Muscle layer of colon (tissue), 2 donors: ENCODE measurements around the gene PPIE.
"Not testable (repeated sequence)": the region's sequence is repeated elsewhere in the genome, so short reads cannot be mapped to it uniquely, and the experiment has no call there.

ENCODE experiments used
- H3K27ac ChIP-seq: one replicate; pipeline ENCODE4 v1.7.0; 2013; ENCODE audit warnings: low read depth, mild to moderate bottlenecking, low read length, moderate library complexity
- H3K27me3 ChIP-seq, 2 donors: one replicate each; pipeline ENCODE4 v1.7.0; 2013; ENCODE audit warnings: low read length in 2 of 2, mild to moderate bottlenecking in 2 of 2; ENCODE audit not compliant: insufficient read depth in 2 of 2, control insufficient read depth in 1 of 2
- H3K36me3 ChIP-seq: one replicate; pipeline ENCODE4 v1.7.0; 2013; ENCODE audit warnings: mild to moderate bottlenecking, low read length; ENCODE audit not compliant: insufficient read depth
- H3K4me1 ChIP-seq: one replicate; pipeline ENCODE4 v1.7.0; 2013; ENCODE audit warnings: mild to moderate bottlenecking, low read length; ENCODE audit not compliant: insufficient read depth
- H3K4me3 ChIP-seq, 2 donors: one replicate each; pipeline ENCODE4 v1.7.0; 2013; ENCODE audit warnings: low read length in 2 of 2, low read depth in 1 of 2, mild to moderate bottlenecking in 1 of 2, moderate library complexity in 1 of 2
- H3K9ac ChIP-seq: one replicate; pipeline ENCODE4 v1.7.0; 2013; ENCODE audit warnings: low read length
- H3K9me3 ChIP-seq: one replicate; pipeline ENCODE4 v1.7.0; 2013; ENCODE audit warnings: mild to moderate bottlenecking, low read length
- donor health status: abdominal sarcoma.
- donor health status: Adenocarcinoma of cecum.

PPIE gene

GRCh38 chr1:39782685-39783084 is 44.0 kb downstream of the PPIE start:
- not testable (repeated sequence) for H3K9me3 ChIP-seq, H3K4me3 ChIP-seq, H3K27ac ChIP-seq, H3K36me3 ChIP-seq, H3K9ac ChIP-seq, H3K27me3 ChIP-seq, H3K4me1 ChIP-seq

DNA sequence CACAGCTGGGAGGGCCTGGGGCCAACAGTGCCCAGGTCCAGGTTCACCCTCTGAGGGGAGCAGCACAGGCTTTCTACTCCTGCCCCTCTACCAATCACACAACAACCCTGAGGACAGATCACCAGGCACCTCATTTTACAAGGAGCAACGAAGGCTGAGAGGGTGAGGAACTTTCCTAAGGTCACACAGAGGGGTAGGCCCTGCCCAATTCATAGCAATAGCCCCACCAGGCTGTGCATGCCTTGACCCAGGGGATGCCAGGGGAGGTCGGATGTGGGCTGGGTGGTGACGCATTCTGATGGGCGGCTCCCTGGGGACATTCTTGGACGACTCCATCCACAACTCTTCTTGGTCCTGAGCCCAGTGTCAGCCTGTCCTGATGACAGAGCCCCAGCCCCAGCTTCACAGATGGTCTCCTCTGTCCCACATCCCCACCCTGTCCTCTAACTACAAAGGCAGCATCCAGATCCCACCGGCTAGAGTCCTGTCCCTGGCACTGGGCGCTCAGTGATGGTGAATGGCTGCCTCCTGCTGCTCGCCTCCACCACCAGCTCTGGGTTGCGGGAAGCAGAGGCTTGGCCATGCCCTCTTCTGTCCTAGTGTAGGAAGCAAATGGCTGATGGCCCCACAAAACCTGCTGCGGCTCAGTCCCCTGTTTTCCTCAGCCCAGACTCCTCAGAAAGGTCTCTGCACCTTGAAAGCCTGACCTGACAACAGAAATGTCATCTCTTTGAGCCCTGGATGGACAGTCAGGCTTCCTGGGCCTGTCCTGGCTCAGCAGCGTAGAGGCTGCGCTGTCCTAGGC is 47.8 kb downstream of the PPIE start:
- H3K9me3 ChIP-seq, H3K36me3 ChIP-seq, H3K4me3 ChIP-seq, H3K4me1 ChIP-seq, H3K27ac ChIP-seq, H3K27me3 ChIP-seq, H3K9ac ChIP-seq: not testable (repeated sequence)

- H3K4me3 ChIP-seq, H3K36me3 ChIP-seq, H3K4me1 ChIP-seq, H3K27ac ChIP-seq, H3K9ac ChIP-seq, H3K27me3 ChIP-seq, H3K9me3 ChIP-seq: not testable (repeated sequence)
These were observed 48.4 kb downstream of the PPIE start for GRCh38 chr1:39787108-39787375.

- H3K4me3 ChIP-seq, result no peak overlapping the region
- H3K4me1 ChIP-seq, result no peaks in the 10 kb centered on the region
- peaks cover 0 to 9% of the 10 kb centered on the region in 2 donors for H3K27me3 ChIP-seq
- H3K36me3 ChIP-seq, result no peaks in the 10 kb centered on the region
- H3K27ac ChIP-seq, result no peak overlapping the region
- H3K9me3 ChIP-seq, result no peaks in the 10 kb centered on the region
- no peak overlapping the region for H3K9ac ChIP-seq
These were observed 48.8 kb downstream of the PPIE start for GRCh38 chr1:39787468-39787867.

- not testable (repeated sequence) for H3K27me3 ChIP-seq, H3K4me3 ChIP-seq, H3K9me3 ChIP-seq, H3K9ac ChIP-seq, H3K4me1 ChIP-seq, H3K36me3 ChIP-seq, H3K27ac ChIP-seq
These were observed 49.3 kb downstream of the PPIE start for GRCh38 chr1:39787964-39788363.

DNA sequence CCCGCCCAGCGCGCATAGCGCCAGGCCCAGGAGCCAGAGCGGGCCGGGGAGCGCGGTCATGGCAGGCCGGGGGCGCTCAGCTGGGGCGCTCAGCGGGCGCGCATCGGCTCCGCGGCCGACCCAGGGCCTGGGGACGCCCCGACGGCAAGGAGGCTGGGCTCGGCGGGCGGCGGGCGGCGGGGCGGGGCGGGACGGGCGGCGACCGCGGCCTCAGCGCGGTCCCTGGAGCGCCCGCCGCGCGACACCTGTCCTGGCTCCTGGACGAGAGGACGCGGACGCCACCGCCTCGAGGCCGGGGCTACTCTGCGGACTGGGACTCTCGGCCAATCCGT is 49.7 kb downstream of the PPIE start:
- no peak overlapping the region for H3K9ac ChIP-seq
- H3K27ac ChIP-seq, result no peak overlapping the region
- H3K36me3 ChIP-seq, result no peaks in the 10 kb centered on the region
- no peak overlapping the region for H3K4me3 ChIP-seq
- no peaks in the 10 kb centered on the region for H3K9me3 ChIP-seq
- no peaks in the 10 kb centered on the region for H3K4me1 ChIP-seq
- H3K27me3 ChIP-seq, result peaks cover 0 to 9% of the 10 kb centered on the region in 2 donors

DNA sequence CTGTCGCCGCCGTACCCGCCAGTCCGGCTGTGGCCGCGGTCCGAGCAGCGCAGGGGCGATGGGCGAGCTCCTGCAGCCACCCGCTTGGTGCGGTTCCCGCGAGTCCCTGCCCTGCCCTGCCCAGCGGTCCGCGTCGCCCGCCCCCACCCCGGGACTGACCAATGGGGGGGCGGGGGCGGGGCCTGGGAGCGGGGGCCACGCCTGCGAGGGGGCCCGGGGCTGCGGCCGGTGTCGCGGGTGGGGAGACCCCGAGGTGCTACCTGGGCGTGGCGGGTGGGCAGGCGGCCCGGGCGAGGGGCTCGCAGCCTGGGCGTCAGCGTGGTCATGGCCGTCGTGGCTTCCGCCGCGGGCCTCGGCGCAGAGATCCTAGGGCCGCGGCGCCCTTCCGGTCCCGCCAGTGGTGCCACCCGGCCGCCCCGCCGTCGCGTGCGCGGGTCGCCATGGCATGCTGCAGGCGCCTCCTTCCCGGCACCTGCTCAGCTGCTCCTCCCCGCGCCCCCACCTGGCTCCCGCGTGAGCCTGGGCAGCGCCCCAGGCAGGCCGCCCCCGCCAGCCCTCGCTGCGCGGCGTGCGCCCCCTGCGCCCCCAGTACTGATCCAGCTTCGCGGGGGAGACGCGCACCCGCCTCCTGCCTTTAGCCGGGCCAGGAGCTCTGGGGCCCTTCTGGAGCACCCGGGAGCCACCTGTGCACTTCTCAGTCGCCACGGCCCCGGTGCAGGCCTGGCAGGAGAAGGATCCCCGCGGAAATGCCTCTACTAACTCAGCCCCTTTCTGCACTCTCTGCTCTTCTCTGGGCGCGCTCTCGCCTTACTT is 50.3 kb downstream of the PPIE start, which contains the start of gene BMP8B:
Gene BMP8B, minus strand, starts transcription at position 108 of the 813 bp plus-strand sequence. CDS start 380 bp downstream, outside the sequence.
- Histone ChIP-seq H3K36me3 (no peaks in the 10 kb centered on the region), H3K9ac (no peak within 1 kb of the TSS), H3K27ac (no peak within 1 kb of the TSS), H3K4me3 (peak within 1 kb of the TSS in 1 of 2 donors; percentile 2), H3K9me3 (no peaks in the 10 kb centered on the region), H3K4me1 (no peaks in the 10 kb centered on the region), H3K27me3 (peaks cover 0 to 9% of the 10 kb centered on the region in 2 donors)

DNA sequence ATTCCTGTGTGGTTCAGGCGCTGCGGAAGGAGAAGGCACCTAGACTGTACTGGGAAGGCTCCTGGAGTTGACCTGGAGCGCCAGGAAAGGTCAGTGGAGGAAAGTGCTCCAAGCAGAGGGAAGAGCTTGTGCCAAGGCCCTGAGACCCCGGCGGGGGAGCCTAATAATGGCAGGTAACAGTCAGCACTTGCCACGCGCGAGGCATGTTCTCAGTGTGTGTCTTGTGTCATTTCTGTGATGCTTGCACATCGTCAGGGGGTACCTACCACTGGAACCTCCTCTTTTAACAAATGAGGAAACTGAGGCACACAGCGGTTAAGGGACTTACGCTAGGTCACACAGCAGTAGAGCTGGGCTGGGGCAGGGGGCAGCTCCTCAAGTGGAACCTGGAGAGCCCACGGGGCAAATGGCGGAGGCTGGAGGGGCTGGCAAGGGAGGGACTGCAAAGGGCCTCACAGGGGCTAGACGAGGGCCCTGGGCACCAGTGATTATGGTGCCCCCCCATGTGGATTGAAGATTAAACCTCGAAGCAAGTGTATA is 51.0 kb downstream of the PPIE start:
- H3K9me3 ChIP-seq, result no peaks in the 10 kb centered on the region
- no peak overlapping the region for H3K9ac ChIP-seq
- H3K36me3 ChIP-seq, result no peaks in the 10 kb centered on the region
- H3K4me3 ChIP-seq, result peak overlapping the region in 1 of 2 donors; percentile 2
- no peak overlapping the region for H3K27ac ChIP-seq
- peaks cover 0 to 9% of the 10 kb centered on the region in 2 donors for H3K27me3 ChIP-seq
- no peaks in the 10 kb centered on the region for H3K4me1 ChIP-seq

DNA sequence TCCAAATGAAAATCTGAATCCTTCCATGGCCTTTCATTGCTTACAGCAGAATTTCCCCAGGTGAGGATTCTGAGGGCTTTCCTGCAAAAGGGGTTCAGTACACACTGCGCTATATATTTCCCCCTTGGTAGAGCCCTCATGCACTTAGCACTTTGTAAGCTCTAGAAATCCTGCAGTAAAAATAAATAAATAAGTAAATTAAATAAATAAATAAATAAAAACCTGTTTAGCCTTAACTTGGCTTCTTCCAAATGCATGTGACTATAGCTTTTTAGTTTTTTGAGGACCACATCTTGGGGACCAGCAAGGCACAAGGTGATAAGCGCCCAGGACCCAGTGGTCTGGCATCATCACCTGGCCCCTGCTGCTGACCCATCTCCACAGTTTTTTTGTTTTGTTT is 53.2 kb downstream of the PPIE start:
- Histone ChIP-seq H3K4me1 (no peaks in the 10 kb centered on the region), H3K9me3 (no peaks in the 10 kb centered on the region), H3K27ac (no peak overlapping the region), H3K4me3 (no peak overlapping the region), H3K27me3 (peaks cover 0 to 9% of the 10 kb centered on the region in 2 donors), H3K9ac (no peak overlapping the region), H3K36me3 (no peaks in the 10 kb centered on the region)

DNA sequence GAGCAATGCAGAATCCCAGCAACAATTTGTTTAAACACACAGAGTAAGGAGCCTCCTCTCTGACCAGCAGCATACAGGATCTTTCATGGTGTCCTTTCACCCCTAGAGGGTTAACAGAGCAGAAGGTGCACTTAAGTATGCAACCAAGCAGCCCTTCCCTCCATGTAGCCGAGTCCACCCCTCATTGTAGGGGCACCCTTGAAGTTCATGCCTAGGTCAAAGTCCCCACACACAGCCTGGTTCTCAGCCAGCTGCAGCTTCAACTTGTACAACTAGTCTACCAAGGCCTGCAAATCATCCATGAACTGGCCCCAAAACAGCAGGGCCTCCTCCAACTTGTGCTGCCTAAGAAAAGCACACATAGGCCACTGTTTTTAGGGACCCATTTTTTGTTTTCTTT is 57.0 kb downstream of the PPIE start:
- no peaks in the 10 kb centered on the region for H3K27me3 ChIP-seq
- H3K9ac ChIP-seq, result no peak overlapping the region
- H3K4me3 ChIP-seq, result no peak overlapping the region
- H3K36me3 ChIP-seq, result no peaks in the 10 kb centered on the region
- H3K4me1 ChIP-seq, result no peaks in the 10 kb centered on the region
- no peaks in the 10 kb centered on the region for H3K9me3 ChIP-seq
- no peak overlapping the region for H3K27ac ChIP-seq

DNA sequence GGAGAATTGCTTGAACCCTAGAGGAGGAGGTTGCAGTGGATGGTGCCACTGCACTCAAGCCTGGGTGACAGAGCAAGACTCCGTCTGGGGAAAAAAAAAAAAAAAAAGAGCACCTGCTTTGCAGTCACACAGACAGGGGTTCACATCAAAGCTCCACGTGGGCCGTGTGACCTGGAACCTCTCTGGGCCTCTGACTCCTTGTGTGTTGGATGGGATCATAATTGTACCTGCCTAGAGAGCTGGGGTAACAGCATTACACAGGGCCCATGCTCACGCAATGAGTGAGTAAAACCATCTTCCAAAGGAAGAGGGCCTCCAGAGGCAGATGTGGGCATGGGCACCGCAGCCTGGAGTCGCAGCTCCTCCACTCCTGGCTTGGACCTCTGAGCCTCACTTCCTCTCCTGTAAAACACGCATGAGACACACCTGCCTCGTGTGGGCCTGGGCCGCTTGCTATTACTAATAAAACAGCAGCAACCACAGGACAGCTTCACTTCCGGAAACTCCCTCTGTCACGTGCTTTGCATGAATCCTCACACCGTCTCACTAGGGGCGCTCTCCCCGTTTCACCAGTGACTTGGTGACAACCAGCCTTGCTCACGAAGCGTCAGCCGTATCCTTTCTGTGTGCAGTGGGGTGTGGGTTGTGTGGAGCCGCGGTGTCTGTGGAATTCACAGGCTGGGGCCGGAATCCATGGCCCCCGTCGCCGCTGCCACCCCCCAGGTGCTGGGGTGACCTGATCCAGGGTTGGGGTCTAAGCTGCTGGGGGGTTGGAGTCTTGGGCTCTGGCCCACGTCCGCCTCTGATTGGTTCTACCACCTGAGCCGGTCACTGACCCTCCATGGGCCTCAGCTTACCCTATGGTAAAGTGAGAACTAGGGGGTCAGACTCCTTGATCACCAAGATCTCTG is 60.4 kb downstream of the PPIE start:
- not testable (repeated sequence) for H3K27ac ChIP-seq, H3K4me3 ChIP-seq, H3K9ac ChIP-seq, H3K4me1 ChIP-seq, H3K36me3 ChIP-seq, H3K27me3 ChIP-seq, H3K9me3 ChIP-seq
